HepG2 (cell line): ENCODE data around the gene SMAD7. TPM values are rescaled to one million over a fixed set of nuclear protein-coding genes. Genes with fewer than 3 reads are reported as not detected.

ENCODE experiments used
- ARID3A ChIP-seq: IDR thresholded peaks from 2 replicates; pipeline ENCODE4 v1.6.1; 2012; ENCODE audit warnings: low read depth, low read length, improper control_type of control experiment
- HNRNPK ChIP-seq: fragments of 200-400 bp; formaldehyde crosslinking; IDR thresholded peaks from 2 replicates; pipeline ENCODE4 v1.6.1; 2018; ENCODE audit warnings: low read length, low read depth, moderate library complexity, mild to moderate bottlenecking; ENCODE audit not compliant: poor library complexity, severe bottlenecking
- KLF12 ChIP-seq: sonication (generic); formaldehyde crosslinking; IDR thresholded peaks from 2 replicates; pipeline ENCODE4 v1.4.0; 2020; ENCODE audit warnings: missing genetic modification reagents, borderline replicate concordance
- MED8 ChIP-seq: sonication (generic); formaldehyde crosslinking; IDR thresholded peaks from 2 replicates; pipeline ENCODE4 v1.8.1; 2023; ENCODE audit warnings: mild to moderate bottlenecking, missing genetic modification reagents; ENCODE audit not compliant: insufficient replicate concordance
- NR2F6 ChIP-seq, 2 experiments: IDR thresholded peaks; 2 replicates each; pipeline ENCODE4 v1.6.1; 2016; ENCODE audit warnings: antibody characterized with exemption in 1 of 2, mild to moderate bottlenecking in 1 of 2
- SKI ChIP-seq: fragments of 450-650 bp; IDR thresholded peaks from one replicate; pipeline ENCODE4 v1.6.1; 2018; ENCODE audit warnings: mild to moderate bottlenecking; ENCODE audit not compliant: partially characterized antibody
- ZBTB38 ChIP-seq: sonication (generic); formaldehyde crosslinking; IDR thresholded peaks from 2 replicates; pipeline ENCODE4 v1.5.1; 2020; ENCODE audit warnings: mild to moderate bottlenecking, missing genetic modification reagents
- ZBTB4 ChIP-seq: sonication (generic); formaldehyde crosslinking; IDR thresholded peaks from 2 replicates; pipeline ENCODE4 v1.4.0; 2020; ENCODE audit warnings: missing genetic modification reagents, mild to moderate bottlenecking, borderline replicate concordance
- ZNF674 ChIP-seq: sonication (generic); formaldehyde crosslinking; IDR thresholded peaks from 2 replicates; pipeline ENCODE4 v1.5.0; 2020; ENCODE audit warnings: low read depth, mild to moderate bottlenecking, missing genetic modification reagents
- ZZZ3 ChIP-seq: sonication (generic); formaldehyde crosslinking; IDR thresholded peaks from 2 replicates; pipeline ENCODE4 v1.4.0; 2020; ENCODE audit warnings: missing genetic modification reagents, mild to moderate bottlenecking, borderline replicate concordance
- polyA plus RNA-seq, 8 experiments: library from polyadenylated mRNA; depleted of rRNA in 3 of 8; stranded (reverse) in 7 of 8; unstranded in 1 of 8; fragments of >200 nt; fragmentation: Illumina TruSeq in 4 of 8; extraction: Trizol in 4 of 8; gene quantifications; 2 replicates each; pipeline versions ENCODE4 v1.2.1 to v1.2.3, GENCODE V29; 2011 to 2016; ENCODE audit warnings: low read depth in 4 of 8, missing spikeins in 1 of 8, mixed read lengths in 1 of 8; ENCODE audit not compliant: insufficient read depth in 1 of 8
- total RNA-seq, 5 experiments: library from RNA; depleted of rRNA; stranded (reverse); fragments of >200 nt; fragmentation: Illumina TruSeq; extraction: Trizol; gene quantifications; 2 replicates each; pipeline ENCODE4 v1.2.3, GENCODE V29; 2016; ENCODE audit warnings: low read depth in 1 of 5
- TF ChIP-seq, protein P1 (sequence below): sonication (generic); formaldehyde crosslinking; IDR thresholded peaks from 2 replicates; pipeline ENCODE4 v1.4.0; 2020; ENCODE audit warnings: mild to moderate bottlenecking, missing genetic modification reagents
- TF ChIP-seq, protein P2 (sequence below): sonication (generic); formaldehyde crosslinking; IDR thresholded peaks from 2 replicates; pipeline ENCODE4 v1.4.0; 2020; ENCODE audit warnings: missing genetic modification reagents
- TF ChIP-seq, protein P3 (sequence below): sonication (generic); formaldehyde crosslinking; IDR thresholded peaks from 2 replicates; pipeline ENCODE4 v1.4.0; 2020; ENCODE audit warnings: low read depth, missing genetic modification reagents
- TF ChIP-seq, protein P4 (sequence below): sonication (generic); formaldehyde crosslinking; IDR thresholded peaks from 2 replicates; pipeline ENCODE4 v1.4.0; 2020; ENCODE audit warnings: mild to moderate bottlenecking, missing genetic modification reagents

The SMAD7 gene
- total and polyA plus RNA-seq, 2 of the 13 experiments (the other 11 are each of a cell fraction or from before 2014, with no cell fraction given), result 17.4 to 24.7 TPM

- no peak for TF ChIP-seq NR2F6 (IDR thresholded peaks at IDR 0.05)
- peak; percentile 71; the same call in 1 of the 2 replicates for TF ChIP-seq NR2F6 (CRISPR knock-in tag; IDR thresholded peaks at IDR 0.05)
- TF ChIP-seq, protein P1, sequence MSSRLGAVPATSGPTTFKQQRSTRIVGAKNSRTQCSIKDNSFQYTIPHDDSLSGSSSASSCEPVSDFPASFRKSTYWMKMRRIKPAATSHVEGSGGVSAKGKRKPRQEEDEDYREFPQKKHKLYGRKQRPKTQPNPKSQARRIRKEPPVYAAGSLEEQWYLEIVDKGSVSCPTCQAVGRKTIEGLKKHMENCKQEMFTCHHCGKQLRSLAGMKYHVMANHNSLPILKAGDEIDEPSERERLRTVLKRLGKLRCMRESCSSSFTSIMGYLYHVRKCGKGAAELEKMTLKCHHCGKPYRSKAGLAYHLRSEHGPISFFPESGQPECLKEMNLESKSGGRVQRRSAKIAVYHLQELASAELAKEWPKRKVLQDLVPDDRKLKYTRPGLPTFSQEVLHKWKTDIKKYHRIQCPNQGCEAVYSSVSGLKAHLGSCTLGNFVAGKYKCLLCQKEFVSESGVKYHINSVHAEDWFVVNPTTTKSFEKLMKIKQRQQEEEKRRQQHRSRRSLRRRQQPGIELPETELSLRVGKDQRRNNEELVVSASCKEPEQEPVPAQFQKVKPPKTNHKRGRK (CRISPR knock-in tag), result no peak
- TF ChIP-seq ZBTB4 (CRISPR knock-in tag), result no peak
- no peak; the same call in 1 of the 2 replicates for TF ChIP-seq ZBTB38 (CRISPR knock-in tag)
- TF ChIP-seq ZNF674 (CRISPR knock-in tag), result no peak
- TF ChIP-seq, protein P2, sequence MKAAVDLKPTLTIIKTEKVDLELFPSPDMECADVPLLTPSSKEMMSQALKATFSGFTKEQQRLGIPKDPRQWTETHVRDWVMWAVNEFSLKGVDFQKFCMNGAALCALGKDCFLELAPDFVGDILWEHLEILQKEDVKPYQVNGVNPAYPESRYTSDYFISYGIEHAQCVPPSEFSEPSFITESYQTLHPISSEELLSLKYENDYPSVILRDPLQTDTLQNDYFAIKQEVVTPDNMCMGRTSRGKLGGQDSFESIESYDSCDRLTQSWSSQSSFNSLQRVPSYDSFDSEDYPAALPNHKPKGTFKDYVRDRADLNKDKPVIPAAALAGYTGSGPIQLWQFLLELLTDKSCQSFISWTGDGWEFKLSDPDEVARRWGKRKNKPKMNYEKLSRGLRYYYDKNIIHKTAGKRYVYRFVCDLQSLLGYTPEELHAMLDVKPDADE, result no peak
- no peak for TF ChIP-seq KLF12 (CRISPR knock-in tag)
- TF ChIP-seq, protein P3, sequence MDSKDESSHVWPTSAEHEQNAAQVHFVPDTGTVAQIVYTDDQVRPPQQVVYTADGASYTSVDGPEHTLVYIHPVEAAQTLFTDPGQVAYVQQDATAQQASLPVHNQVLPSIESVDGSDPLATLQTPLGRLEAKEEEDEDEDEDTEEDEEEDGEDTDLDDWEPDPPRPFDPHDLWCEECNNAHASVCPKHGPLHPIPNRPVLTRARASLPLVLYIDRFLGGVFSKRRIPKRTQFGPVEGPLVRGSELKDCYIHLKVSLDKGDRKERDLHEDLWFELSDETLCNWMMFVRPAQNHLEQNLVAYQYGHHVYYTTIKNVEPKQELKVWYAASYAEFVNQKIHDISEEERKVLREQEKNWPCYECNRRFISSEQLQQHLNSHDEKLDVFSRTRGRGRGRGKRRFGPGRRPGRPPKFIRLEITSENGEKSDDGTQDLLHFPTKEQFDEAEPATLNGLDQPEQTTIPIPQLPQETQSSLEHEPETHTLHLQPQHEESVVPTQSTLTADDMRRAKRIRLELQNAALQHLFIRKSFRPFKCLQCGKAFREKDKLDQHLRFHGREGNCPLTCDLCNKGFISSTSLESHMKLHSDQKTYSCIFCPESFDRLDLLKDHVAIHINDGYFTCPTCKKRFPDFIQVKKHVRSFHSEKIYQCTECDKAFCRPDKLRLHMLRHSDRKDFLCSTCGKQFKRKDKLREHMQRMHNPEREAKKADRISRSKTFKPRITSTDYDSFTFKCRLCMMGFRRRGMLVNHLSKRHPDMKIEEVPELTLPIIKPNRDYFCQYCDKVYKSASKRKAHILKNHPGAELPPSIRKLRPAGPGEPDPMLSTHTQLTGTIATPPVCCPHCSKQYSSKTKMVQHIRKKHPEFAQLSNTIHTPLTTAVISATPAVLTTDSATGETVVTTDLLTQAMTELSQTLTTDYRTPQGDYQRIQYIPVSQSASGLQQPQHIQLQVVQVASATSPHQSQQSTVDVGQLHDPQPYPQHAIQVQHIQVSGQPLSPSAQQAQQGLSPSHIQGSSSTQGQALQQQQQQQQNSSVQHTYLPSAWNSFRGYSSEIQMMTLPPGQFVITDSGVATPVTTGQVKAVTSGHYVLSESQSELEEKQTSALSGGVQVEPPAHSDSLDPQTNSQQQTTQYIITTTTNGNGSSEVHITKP (CRISPR knock-in tag), result peak; percentile 57; the same call in 1 of the 2 replicates
- TF ChIP-seq MED8 (CRISPR knock-in tag), result no peak
- TF ChIP-seq, protein P4, sequence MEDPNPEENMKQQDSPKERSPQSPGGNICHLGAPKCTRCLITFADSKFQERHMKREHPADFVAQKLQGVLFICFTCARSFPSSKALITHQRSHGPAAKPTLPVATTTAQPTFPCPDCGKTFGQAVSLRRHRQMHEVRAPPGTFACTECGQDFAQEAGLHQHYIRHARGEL (CRISPR knock-in tag), result no peak
- TF ChIP-seq SKI, result peak; percentile 94
- TF ChIP-seq HNRNPK, result peak; percentile 17
- no peak for TF ChIP-seq ZZZ3 (CRISPR knock-in tag)
- no peak for TF ChIP-seq ARID3A
Measured at GRCh38 chr18:48948112-48949049, 2.4 kb downstream of the SMAD7 start (continued).
